Femur (tissue), 1 donor: ENCODE data around the gene KCTD16.

Experiments used
- DNase-seq: peaks from one replicate; pipeline ENCODE4 v3.0.0-alpha.2; 2017

The KCTD16 gene

GRCh38 chr5:144167998-144168397 is 2.7 kb upstream of the KCTD16 start:
- no peak for DNase-seq

GRCh38 chr5:144169904-144170275 is 783 bp upstream of the KCTD16 start:
- DNase-seq: no peak

GRCh38 chr5:144173766-144174165 is 3.1 kb downstream of the KCTD16 start:
- no peak for DNase-seq

- no peak for DNase-seq
Measured at GRCh38 chr5:144177548-144177947, 6.9 kb downstream of the KCTD16 start.

- no peak for DNase-seq
Measured at GRCh38 chr5:144179226-144179625, 8.6 kb downstream of the KCTD16 start.

- no peak for DNase-seq
Measured at GRCh38 chr5:144183254-144183889, 12.7 kb downstream of the KCTD16 start.

- DNase-seq: peak; percentile 72
Measured at GRCh38 chr5:144187699-144188294, 17.1 kb downstream of the KCTD16 start.

- DNase-seq: peak; percentile 26
Measured at GRCh38 chr5:144189800-144190429, 19.2 kb downstream of the KCTD16 start.

- no peak for DNase-seq
Measured at GRCh38 chr5:144191531-144191930, 20.9 kb downstream of the KCTD16 start.

GRCh38 chr5:144191998-144192397 is 21.3 kb downstream of the KCTD16 start:
- no peak for DNase-seq

GRCh38 chr5:144192661-144193060 is 22.0 kb downstream of the KCTD16 start:
- DNase-seq: no peak

- DNase-seq: no peak
Measured at GRCh38 chr5:144194144-144194543, 23.5 kb downstream of the KCTD16 start.

GRCh38 chr5:144195448-144195847 is 24.8 kb downstream of the KCTD16 start:
- no peak for DNase-seq

GRCh38 chr5:144196612-144197011 is 25.9 kb downstream of the KCTD16 start:
- no peak for DNase-seq

GRCh38 chr5:144198386-144198785 is 27.7 kb downstream of the KCTD16 start:
- no peak for DNase-seq

GRCh38 chr5:144201588-144201987 is 30.9 kb downstream of the KCTD16 start:
- DNase-seq: no peak

- no peak for DNase-seq
Measured at GRCh38 chr5:144202072-144202471, 31.4 kb downstream of the KCTD16 start.

GRCh38 chr5:144202726-144203125 is 32.1 kb downstream of the KCTD16 start:
- no peak for DNase-seq

GRCh38 chr5:144203750-144204596 is 33.3 kb downstream of the KCTD16 start:
- peak; percentile 48 for DNase-seq

- peak; percentile 38 for DNase-seq
Measured at GRCh38 chr5:144205141-144205551, 34.5 kb downstream of the KCTD16 start.

GRCh38 chr5:144206141-144206540 is 35.5 kb downstream of the KCTD16 start:
- DNase-seq: no peak

- no peak for DNase-seq
Measured at GRCh38 chr5:144207875-144208444, 37.3 kb downstream of the KCTD16 start.

GRCh38 chr5:144209361-144209760 is 38.7 kb downstream of the KCTD16 start:
- DNase-seq: no peak
